ENCODE data around the gene CLIP1. TPM values are rescaled to one million over a fixed set of nuclear protein-coding genes. Genes with fewer than 3 reads are reported as not detected.
A peak's percentile ranks its signal among the peaks of the same experiment; 100 is the strongest.
"Not testable (repeated sequence)": the region's sequence is repeated elsewhere in the genome, so short reads cannot be mapped to it uniquely, and the experiment has no call there.

Gene CLIP1
- total RNA-seq, 3 donors from 2014 or later, result 43.5 to 170 (median 45.0) TPM

GRCh38 chr12:122422730-122423257 lies 325 bp upstream of the CLIP1 start:
- DNase-seq (peak in 2 of 3 donors; percentile 54 to 56), ATAC-seq (peak; percentile 13)
- Histone ChIP-seq H3K9me3 (no peaks in the 10 kb centered on the region), H3K4me1 (ENCODE audit: low read depth) (peaks cover 18% of the 10 kb centered on the region), H3K4me3 (no peak overlapping the region), H3K36me3 (ENCODE audit: low read depth) (no peaks in the 10 kb centered on the region)
- TF ChIP-seq CTCF (IDR thresholded peaks at IDR 0.05), result no peak
- intact Hi-C loops (cut with DNase I, micrococcal nuclease), result no loop called here

GRCh38 chr12:122421187-122421820 lies 1.2 kb downstream of the CLIP1 start:
- no peaks in the 10 kb centered on the region for H3K36me3 ChIP-seq (ENCODE audit: low read depth)
- no peaks in the 10 kb centered on the region for H3K9me3 ChIP-seq
- intact Hi-C loops (cut with DNase I, micrococcal nuclease), result no loop called here
- TF ChIP-seq CTCF (IDR thresholded peaks at IDR 0.05), result no peak
- H3K4me1 ChIP-seq (ENCODE audit: low read depth), result peaks cover 18% of the 10 kb centered on the region
- DNase-seq (peak; percentile 55 to 64 (median 55)), ATAC-seq (peak; percentile 41)
- peak overlapping the region; percentile 92 for H3K4me3 ChIP-seq

GRCh38 chr12:122420471-122421162 lies 1.9 kb downstream of the CLIP1 start:
- Histone ChIP-seq H3K9me3 (no peaks in the 10 kb centered on the region), H3K4me3 (no peak overlapping the region), H3K36me3 (ENCODE audit: low read depth) (no peaks in the 10 kb centered on the region), H3K4me1 (ENCODE audit: low read depth) (peaks cover 18% of the 10 kb centered on the region)
- no peak for TF ChIP-seq CTCF (IDR thresholded peaks at IDR 0.05)
- ATAC-seq (no peak), DNase-seq (no peak)
- intact Hi-C loops (cut with DNase I, micrococcal nuclease), result no loop called here

- H3K4me3 ChIP-seq; intact Hi-C loops (cut with DNase I, micrococcal nuclease); ATAC-seq; H3K9me3 ChIP-seq; H3K36me3 ChIP-seq (ENCODE audit: low read depth); DNase-seq: not testable (repeated sequence)
- H3K4me1 ChIP-seq (ENCODE audit: low read depth), result peaks cover 18% of the 10 kb centered on the region
Observed at GRCh38 chr12:122419094-122419493, 3.4 kb downstream of the CLIP1 start.

GRCh38 chr12:122415665-122416064 lies 6.8 kb downstream of the CLIP1 start:
- H3K9me3 ChIP-seq; H3K4me3 ChIP-seq; DNase-seq; ATAC-seq; intact Hi-C loops (cut with DNase I, micrococcal nuclease); H3K36me3 ChIP-seq (ENCODE audit: low read depth): not testable (repeated sequence)
- H3K4me1 ChIP-seq (ENCODE audit: low read depth), result peaks cover 14% of the 10 kb centered on the region

- no peak for TF ChIP-seq CTCF (IDR thresholded peaks at IDR 0.05)
- DNase-seq (no peak), ATAC-seq (no peak)
- no peak overlapping the region for H3K4me3 ChIP-seq
- intact Hi-C loops (cut with DNase I, micrococcal nuclease), result no loop called here
- no peaks in the 10 kb centered on the region for H3K9me3 ChIP-seq
- peaks cover 8% of the 10 kb centered on the region for H3K4me1 ChIP-seq (ENCODE audit: low read depth)
- no peaks in the 10 kb centered on the region for H3K36me3 ChIP-seq (ENCODE audit: low read depth)
Observed at GRCh38 chr12:122413516-122414404, 8.7 kb downstream of the CLIP1 start.
